ENCODE measurements around the gene RTCA. TPM values are rescaled to one million over a fixed set of nuclear protein-coding genes. Genes with fewer than 3 reads are reported as not detected.
A peak's percentile ranks its signal among the peaks of the same experiment; 100 is the strongest.
"Not testable (repeated sequence)": the region's sequence is repeated elsewhere in the genome, so short reads cannot be mapped to it uniquely, and the experiment has no call there.

RTCA gene
- total RNA-seq, 1 donor from 2014 or later: 64.0 TPM

DNA sequence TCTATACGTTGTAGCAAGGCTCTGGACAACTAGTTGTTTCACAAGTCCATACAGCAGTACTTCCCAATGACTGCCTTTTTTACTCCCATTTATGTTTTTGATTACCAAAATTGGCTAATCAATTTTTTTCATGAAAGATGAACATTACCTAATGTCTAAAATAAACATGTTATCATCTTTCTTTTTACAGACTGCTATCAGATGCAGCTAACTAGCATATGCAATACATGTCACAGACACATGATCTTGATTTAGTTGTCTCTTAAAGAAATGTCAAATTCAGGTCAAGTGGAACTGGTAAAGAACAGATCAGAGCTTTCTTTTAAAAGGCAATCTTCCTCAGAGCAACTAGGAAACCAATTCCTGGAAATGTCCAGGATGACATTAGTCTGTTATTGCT lies 15.8 kb upstream of the RTCA start:
- no peak for DNase-seq (ENCODE audit: low read depth)
- no peaks in the 10 kb centered on the region for H3K27me3 ChIP-seq (ENCODE audit: control insufficient read depth, insufficient read depth, low read length)
- no peak for TF ChIP-seq CTCF (IDR thresholded peaks at IDR 0.05; ENCODE audit: insufficient read depth, low read length, severe bottlenecking)
- no peak for FAIRE-seq
- H3K36me3 ChIP-seq (ENCODE audit: control insufficient read depth, insufficient read depth, low read length): no peaks in the 10 kb centered on the region
- H3K4me3 ChIP-seq (ENCODE audit: low read depth, low read length): peak overlapping the region; percentile 64

- TF ChIP-seq CTCF (IDR thresholded peaks at IDR 0.05; ENCODE audit: insufficient read depth, low read length, severe bottlenecking): no peak
- no peaks in the 10 kb centered on the region for H3K27me3 ChIP-seq (ENCODE audit: control insufficient read depth, insufficient read depth, low read length)
- FAIRE-seq: no peak
Observed at GRCh38 chr1:100250807-100251206, 15.2 kb upstream of the RTCA start.

DNA sequence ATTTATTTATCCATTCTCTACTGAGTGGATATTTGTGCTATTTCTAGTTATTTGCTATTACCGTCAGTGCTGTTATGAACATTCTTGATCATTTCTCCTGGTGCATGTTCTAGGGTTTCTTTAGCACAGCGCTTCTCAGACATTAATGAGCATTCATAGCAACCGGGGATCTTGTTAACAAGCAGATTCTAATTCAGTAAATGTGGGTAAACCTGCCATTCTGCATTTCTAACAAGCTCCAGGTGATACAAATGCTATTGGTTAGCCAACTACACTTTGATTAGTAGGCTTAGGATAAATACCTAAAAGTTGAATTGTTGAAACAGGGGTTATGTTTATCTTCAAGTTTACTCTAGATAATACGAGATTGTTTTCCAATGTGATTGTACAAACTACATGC lies 13.1 kb upstream of the RTCA start:
- Histone ChIP-seq H3K36me3 (ENCODE audit: control insufficient read depth, insufficient read depth, low read length) (no peaks in the 10 kb centered on the region), H3K4me3 (ENCODE audit: low read depth, low read length) (no peak overlapping the region), H3K27me3 (ENCODE audit: control insufficient read depth, insufficient read depth, low read length) (no peaks in the 10 kb centered on the region)
- DNase-seq (ENCODE audit: low read depth) (peak; percentile 27), FAIRE-seq (no peak)
- no peak for TF ChIP-seq CTCF (IDR thresholded peaks at IDR 0.05; ENCODE audit: insufficient read depth, low read length, severe bottlenecking)

More at GRCh38 chr1:100250807-100251206, 15.2 kb upstream of the RTCA start:
- Histone ChIP-seq H3K4me3 (ENCODE audit: low read depth, low read length) (no peak overlapping the region), H3K36me3 (ENCODE audit: control insufficient read depth, insufficient read depth, low read length) (no peaks in the 10 kb centered on the region)
- DNase-seq (ENCODE audit: low read depth): no peak

DNA sequence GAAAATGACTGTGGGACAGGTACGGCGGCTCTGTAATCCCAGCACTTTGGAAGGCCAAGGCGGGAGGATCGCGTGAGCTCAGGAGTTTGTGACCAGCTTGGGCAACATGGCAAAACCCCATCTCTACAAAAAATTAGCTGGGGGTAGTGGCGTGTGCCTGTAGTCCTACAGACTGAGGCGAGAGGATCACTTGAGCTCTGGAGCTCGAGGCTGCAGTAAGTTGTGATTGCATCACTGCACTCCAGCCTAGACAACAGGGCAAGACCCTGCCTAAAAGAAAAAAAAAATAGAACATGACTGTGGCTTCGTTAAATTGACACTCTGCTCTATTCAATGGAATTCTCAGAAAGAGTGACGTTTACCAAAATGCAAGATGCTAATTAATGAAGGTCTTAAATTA lies 12.5 kb upstream of the RTCA start:
- no peak for DNase-seq (ENCODE audit: low read depth)
- H3K27me3 ChIP-seq (ENCODE audit: control insufficient read depth, insufficient read depth, low read length): no peaks in the 10 kb centered on the region
- no peak for TF ChIP-seq CTCF (IDR thresholded peaks at IDR 0.05; ENCODE audit: insufficient read depth, low read length, severe bottlenecking)
- H3K36me3 ChIP-seq (ENCODE audit: control insufficient read depth, insufficient read depth, low read length): no peaks in the 10 kb centered on the region
- H3K4me3 ChIP-seq (ENCODE audit: low read depth, low read length): no peak overlapping the region
- FAIRE-seq: no peak

DNA sequence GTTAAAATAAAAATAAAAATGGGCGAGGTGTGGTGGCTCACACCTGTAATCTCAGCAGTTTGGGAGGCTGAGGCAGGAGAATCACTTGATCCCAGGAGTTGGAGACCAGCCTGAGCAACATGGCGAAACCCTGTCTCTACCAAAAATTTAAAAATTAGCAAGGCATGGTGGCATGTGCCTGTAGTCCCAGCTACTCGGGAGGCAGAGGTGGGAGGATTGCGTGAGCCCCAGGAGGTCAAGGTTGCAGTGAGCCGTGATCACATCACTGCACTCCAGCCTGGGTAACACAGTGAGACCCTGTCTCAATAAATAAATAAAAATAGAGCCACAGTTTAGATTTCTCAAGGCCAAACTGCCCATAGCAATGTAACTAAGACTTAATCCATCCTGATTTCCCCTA lies 9.7 kb upstream of the RTCA start:
- not testable (repeated sequence) for DNase-seq (ENCODE audit: low read depth); FAIRE-seq; H3K36me3 ChIP-seq (ENCODE audit: control insufficient read depth, insufficient read depth, low read length); H3K4me3 ChIP-seq (ENCODE audit: low read depth, low read length); H3K27me3 ChIP-seq (ENCODE audit: control insufficient read depth, insufficient read depth, low read length)

GRCh38 chr1:100258427-100258826 lies 7.6 kb upstream of the RTCA start:
- not testable (repeated sequence) for H3K27me3 ChIP-seq (ENCODE audit: control insufficient read depth, insufficient read depth, low read length); DNase-seq (ENCODE audit: low read depth); H3K36me3 ChIP-seq (ENCODE audit: control insufficient read depth, insufficient read depth, low read length); FAIRE-seq; H3K4me3 ChIP-seq (ENCODE audit: low read depth, low read length)

GRCh38 chr1:100261686-100262085 lies 4.3 kb upstream of the RTCA start:
- TF ChIP-seq CTCF (IDR thresholded peaks at IDR 0.05; ENCODE audit: insufficient read depth, low read length, severe bottlenecking): no peak
- Histone ChIP-seq H3K4me3 (ENCODE audit: low read depth, low read length) (no peak overlapping the region), H3K27me3 (ENCODE audit: control insufficient read depth, insufficient read depth, low read length) (no peaks in the 10 kb centered on the region), H3K36me3 (ENCODE audit: control insufficient read depth, insufficient read depth, low read length) (no peaks in the 10 kb centered on the region)
- FAIRE-seq (no peak), DNase-seq (ENCODE audit: low read depth) (no peak)

GRCh38 chr1:100264081-100264480 lies 1.9 kb upstream of the RTCA start:
- not testable (repeated sequence) for FAIRE-seq; DNase-seq (ENCODE audit: low read depth); H3K36me3 ChIP-seq (ENCODE audit: control insufficient read depth, insufficient read depth, low read length); H3K27me3 ChIP-seq (ENCODE audit: control insufficient read depth, insufficient read depth, low read length); H3K4me3 ChIP-seq (ENCODE audit: low read depth, low read length)

Data from bronchial epithelial cell (primary cell).